GM18951 (cell line): Measurements from ENCODE around the gene AIFM1.

Source experiments
- POLR2A ChIP-seq: IDR thresholded peaks from 4 replicates; pipeline ENCODE4 v1.6.1; 2011; ENCODE audit warnings: mild to moderate bottlenecking; ENCODE audit not compliant: insufficient read length, insufficient read depth; ENCODE audit errors: extremely low read depth
- in situ Hi-C: fragments of 300-500 bp; cut with MboI; formaldehyde crosslinking; loops from one replicate; pipeline ENCODE4 v1.12.0; 2022; ENCODE audit warnings: low sequenced_read_pairs, mixed read lengths, inconsistent platforms; ENCODE audit not compliant: unreplicated experiment

AIFM1 gene

DNA sequence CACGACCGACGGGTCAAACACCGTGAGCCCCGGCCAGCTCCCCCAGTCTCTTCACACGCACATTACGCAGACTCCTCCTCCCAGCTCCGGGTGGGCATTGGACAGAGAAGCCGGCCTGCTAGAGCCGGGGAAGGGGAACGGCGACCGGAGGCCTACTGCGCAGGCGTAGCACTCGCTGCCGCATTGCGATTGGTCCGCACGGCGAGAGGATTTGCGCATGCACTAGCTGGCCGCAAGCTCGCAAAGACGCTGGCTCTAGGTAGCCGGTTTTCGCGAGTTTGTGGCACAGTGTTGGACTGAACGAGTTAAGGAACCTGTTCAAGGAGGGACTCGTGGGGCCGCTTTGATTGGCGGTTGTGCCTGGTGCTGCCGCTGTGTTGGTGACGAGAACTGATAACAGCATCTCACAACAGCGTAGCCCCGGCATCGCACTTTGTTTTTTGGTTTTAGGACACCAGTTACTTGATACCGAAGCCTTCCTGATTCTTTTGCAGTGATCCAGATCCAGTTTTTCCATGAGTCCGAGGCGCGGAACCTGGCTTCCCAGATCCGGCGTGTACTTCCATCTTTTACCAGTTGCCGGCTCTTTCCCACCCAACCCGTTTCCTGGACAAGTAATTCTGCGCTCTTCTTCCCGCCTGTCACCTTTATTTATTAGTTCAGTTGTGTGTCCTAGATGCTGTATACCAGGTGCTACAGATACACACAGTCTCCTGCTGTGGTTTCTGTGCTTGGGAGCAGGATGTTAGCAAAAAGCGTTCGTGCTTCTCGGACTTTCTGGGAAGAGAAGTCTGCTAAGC, at the start of gene AIFM1:
TSS of gene AIFM1 (minus strand) at position 139 of the 800 bp plus-strand sequence. CDS start 185 bp downstream, outside the sequence.
- in situ Hi-C loops = no loop called here
- peak; percentile 75 for TF ChIP-seq POLR2A

DNA sequence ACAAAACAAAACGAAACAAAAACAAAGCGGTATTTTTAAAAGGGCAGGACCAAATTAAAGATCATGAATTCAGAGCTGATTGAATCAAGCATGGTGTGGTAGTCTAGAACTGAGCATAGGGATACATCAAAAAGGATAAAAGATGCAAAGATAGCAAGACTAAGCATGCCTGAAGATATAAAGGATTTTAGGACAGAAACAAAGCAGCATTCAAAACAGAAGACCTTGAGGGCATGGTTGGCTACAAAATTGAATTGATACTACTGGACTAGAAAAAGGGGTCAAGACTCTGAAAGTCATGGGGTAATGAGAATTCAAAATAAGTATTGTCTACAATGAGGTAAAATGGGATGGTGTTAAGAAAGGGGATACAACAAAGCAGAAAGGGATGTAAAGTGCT, 47.7 kb upstream of the AIFM1 start:
- no peak for TF ChIP-seq POLR2A

DNA sequence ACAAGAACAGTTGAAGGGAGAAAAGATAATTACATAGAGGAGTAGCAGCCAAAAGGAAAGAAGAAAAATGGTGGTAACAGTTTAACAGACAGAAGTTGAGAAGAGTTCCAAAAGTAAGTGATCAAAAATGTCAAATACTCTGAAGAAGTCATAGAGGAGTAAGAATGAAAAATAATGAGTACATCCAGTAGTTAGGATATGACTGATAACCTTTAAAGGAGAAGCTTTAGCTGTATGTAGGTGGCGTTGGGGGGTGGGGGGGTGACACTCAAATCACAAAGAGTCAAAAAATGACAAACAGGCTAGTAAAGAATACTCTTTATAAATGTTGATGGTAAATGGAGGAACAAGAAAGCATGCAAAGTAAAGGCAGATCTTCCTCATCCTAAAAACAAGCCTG, 46.7 kb upstream of the AIFM1 start:
- no peak for TF ChIP-seq POLR2A
- in situ Hi-C loops = no loop called here

More for the DNA sequence above, 47.7 kb upstream of the AIFM1 start:
- in situ Hi-C loops = no loop called here

DNA sequence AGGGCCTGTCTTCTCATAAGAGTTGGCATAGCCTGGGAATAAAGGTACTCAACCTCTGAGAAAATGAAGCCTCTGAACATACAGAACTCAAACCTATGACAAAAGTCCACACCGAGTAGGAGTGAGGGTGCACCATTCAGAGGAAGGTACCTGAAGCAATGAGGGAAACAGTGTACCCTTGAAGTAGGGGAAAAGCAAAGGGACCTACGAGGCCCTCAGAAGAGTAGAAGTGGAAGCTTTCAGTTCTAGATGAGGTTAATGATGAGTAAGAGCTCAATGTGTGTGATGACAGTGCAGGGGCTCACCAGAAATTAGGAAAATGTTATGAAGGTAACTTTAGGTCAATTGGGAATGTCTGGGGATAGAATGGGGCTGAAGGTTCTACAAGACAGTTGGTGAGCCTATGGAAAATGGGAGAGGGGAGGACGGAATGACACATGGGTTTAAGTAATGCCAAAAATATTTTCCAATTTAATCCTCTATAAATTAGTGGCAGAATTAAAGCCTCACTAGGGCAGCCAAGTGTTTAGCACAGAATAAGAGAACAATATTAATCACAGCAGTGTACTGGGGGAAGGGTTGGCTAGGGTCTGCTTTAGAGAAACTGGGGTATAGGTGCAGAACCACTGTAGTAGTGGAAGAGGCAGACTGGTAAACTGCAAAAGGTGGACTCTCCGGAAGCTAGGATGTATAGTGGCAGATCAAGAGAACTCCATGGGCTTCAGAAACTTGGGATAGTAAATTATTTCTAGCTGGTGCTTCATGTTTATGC, 46.0 kb upstream of the AIFM1 start:
- in situ Hi-C loops = no loop called here
- TF ChIP-seq POLR2A = no peak

DNA sequence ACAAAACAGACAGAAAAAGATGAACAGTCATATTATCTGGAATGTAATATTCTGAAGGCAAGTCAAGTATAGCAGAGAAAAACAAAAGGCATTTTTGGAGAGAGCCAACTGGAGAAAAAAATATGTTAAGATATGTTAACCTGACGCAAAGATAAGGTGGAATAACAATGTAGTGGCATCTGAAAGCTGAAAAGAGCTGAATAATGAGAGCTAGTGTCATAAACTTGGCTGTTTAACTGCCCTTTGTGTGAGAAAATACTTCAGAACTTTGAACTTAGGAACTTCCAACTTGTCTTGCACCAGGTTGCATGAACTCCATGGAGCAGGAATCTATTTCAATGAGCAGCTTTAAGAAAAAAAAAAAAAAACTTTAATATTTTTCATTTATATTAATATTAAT, 39.0 kb upstream of the AIFM1 start:
- in situ Hi-C loops = no loop called here
- no peak for TF ChIP-seq POLR2A

DNA sequence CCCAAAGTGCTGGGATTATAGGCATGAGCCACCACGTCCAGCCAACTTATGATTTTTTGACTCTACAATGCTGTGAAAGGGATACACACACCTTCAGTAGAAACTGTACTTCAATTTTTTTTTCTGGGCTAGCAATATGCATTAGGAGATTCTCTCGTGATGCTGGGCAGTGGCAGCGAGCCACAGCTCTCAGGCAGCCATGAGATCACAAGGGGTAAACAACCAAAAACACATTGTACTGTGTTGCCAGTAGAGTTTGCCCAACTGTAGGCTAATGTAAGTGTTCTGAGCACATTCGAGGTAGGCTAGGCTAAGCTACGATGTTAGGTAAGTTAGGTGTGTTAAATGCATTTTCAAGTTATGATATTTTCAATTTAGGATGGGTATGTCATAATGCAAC, 31.8 kb upstream of the AIFM1 start:
- in situ Hi-C loops = no loop called here
- TF ChIP-seq POLR2A = no peak

DNA sequence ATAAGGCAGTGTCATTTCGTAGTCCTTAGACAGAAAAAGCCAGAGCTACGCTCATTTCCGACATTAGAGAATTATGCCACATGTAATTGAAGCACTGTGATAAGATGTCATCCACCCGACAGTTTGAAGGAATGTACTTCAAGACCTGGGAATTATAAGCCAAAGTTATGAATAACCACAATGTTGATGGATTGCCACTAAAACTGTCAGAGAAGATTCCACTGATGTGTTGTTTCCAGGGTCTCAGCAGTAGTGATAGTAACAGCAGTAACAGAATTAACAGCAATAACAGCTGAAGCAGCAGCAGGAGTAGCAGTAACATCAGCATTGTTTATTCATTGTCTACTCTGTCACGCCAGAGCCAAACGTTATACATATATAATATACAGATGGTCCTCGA, 30.8 kb upstream of the AIFM1 start:
- in situ Hi-C loops = no loop called here
- no peak for TF ChIP-seq POLR2A

DNA sequence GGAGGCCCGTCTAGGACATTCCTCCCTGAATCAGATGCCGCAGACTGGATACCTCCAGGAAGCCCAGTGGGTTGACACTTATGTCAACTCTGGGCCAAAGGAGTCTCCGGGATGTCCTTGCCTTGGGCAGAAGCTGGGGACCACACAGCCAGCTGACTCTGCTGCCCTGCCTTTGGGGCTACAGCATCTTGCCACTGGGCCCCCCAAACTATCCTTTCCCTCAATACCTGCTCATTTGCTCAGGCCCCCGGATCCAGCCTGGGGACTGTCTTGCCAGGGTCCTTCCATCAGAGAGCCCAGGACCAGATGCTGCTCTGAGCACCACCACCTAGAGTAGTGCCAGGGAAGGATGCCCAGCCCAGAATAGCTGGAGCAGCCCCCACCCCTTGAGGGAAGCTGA, 25.2 kb upstream of the AIFM1 start:
- in situ Hi-C loops = no loop called here
- no peak for TF ChIP-seq POLR2A

DNA sequence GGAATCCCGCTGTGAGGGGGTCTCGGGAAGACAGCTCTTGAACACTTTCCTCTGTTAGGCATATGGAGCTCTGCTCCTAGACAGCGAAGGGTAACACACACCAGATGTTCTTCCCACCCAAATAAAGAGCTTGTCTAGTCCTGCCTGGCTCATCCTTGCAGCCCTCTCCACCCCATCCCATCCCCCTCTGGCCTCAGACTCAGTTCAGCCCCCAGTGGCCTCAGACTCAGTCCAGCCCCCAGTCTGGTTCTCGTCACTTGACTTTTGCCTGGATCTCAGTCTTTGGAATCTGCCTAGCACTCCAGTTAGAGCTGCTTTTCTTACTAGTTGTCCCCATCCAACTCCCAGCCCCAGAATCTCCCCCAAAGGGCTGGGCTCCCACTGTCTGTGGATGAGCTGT, 21.0 kb upstream of the AIFM1 start:
- in situ Hi-C loops = no loop called here

DNA sequence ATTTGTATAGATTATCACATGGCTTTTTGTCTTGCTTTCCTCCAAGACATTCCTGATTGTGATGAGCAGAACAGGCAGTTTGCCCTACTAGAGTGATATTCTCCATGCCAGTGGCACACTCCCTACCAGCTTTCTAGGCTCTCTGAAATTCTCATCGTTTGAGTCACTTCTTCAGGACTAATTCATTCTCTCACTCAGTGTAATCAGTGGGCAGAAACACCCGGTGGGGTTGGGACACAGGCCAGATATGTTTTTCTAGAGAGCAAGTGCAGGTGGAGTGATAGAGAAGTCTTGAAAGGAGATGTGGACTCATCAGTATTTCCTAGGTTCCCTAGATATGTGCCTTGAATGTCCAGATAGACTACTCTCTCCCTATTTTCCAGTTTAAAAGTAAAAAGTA, 19.2 kb upstream of the AIFM1 start:
- no peak for TF ChIP-seq POLR2A
- in situ Hi-C loops = no loop called here

More for the DNA sequence above, 21.0 kb upstream of the AIFM1 start:
- no peak for TF ChIP-seq POLR2A

DNA sequence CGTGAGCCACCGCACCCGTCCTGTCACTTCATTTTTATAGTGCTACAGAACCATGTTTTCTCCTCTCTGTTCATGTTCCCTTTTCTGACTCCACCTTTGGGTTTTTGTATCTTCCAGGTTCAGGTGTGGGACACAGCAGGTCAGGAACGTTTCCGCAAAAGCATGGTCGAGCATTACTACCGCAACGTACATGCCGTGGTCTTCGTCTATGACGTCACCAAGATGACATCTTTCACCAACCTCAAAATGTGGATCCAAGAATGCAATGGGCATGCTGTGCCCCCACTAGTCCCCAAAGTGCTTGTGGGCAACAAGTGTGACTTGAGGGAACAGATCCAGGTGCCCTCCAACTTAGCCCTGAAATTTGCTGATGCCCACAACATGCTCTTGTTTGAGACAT, 18.5 kb upstream of the AIFM1 start:
- in situ Hi-C loops = no loop called here
- no peak for TF ChIP-seq POLR2A

DNA sequence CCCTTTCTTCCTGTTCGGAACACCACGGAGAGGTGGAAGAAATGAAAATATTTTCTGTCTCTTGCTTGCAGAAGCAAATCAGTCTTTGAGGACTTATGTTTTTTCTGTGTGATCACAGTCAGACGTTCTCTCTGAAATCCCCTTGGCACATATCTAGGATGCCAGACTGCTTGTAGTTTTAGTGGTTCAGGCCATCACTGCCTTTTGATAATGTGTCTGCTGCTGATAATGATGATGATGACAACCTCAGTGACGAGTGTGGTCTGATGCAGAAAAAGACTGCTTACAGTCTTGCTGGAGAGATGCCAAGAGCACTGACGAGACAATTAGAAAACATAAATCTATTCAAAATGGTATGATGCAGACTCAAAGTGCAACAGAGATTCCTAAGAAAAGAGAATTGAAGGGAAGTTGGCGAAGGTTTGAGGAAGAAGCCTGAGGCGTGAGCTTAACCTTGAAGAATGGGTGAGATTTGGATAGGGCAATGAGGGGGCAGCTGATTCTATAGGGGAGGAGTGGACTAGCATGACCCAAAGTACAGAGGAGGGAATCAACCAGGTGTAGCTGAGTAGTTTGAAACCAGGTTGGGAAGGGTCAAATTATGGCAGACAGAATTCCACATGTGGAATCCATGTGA, 14.1 kb upstream of the AIFM1 start:
- in situ Hi-C loops = loop anchor here (10.0 kb wide), 1 partner anchor 95 kb away; no protein-coding TSS in a partner anchor
- no peak for TF ChIP-seq POLR2A

DNA sequence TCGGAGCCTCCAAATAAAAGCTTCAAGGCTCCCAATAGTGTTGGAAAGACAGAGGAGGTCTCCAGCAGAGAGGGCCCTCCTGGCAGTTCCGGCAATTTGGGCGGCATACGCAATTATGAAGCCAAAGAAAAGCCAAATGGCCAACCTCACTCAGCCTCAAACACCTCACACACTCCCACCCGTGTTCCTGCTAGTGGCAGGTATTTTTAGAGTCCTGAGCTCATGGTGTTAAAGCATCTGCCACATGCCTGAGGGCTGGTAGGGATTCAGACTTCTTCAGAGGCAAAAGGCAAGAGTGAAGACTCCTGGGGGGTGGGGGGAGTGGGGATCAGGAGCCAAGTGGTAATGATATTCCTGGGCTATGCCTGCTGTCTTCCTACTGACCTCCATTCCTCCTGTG, 13.5 kb upstream of the AIFM1 start:
- TF ChIP-seq POLR2A = no peak
- in situ Hi-C loops = loop anchor here (10.0 kb wide), 1 partner anchor 94 kb away; no protein-coding TSS in a partner anchor

DNA sequence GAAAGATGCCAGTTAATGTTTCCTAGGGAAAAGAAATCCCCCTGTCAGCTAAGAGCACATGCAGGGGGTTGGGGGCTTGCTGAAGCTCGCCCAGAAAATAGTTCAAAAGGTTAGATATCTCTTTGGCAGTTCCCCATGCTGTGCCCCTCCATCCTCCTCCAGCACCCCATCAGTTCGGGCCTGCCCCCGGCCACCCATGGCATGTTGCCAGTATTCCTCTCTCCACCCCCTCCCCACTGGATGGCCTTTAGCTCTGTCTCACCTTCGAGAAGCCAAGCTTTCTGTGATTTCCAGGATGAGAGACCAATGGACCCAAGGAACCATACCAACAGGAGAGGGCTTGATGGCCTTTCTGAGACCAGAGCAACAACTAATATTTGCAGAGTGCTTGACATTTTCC, 11.3 kb upstream of the AIFM1 start:
- no peak for TF ChIP-seq POLR2A
- in situ Hi-C loops = loop anchor here (10.0 kb wide), 1 partner anchor 92 kb away; no protein-coding TSS in a partner anchor

DNA sequence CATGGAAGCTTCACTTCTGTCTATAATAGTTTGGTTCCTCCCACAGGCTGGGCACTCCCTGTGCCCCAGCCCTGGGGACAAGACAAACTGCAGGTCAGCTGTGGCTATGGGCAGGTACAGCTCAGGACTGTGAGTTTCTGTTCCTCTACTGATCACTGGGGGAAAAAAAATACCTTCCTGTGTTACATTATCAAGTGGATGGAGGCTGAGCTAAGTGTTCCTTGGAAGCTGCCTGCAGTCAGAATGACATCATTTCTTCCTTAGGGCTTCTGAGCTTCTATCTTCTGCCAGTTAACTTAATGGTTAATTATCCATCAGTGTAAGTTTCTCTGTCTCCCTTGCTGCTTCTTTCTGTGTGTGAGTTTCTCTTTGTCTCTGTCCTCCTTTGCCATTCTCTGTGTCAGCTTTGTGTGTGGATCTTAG, 10.7 kb upstream of the AIFM1 start:
- in situ Hi-C loops = loop anchor here (10.0 kb wide), 1 partner anchor 92 kb away; no protein-coding TSS in a partner anchor
- TF ChIP-seq POLR2A = peak; percentile 47
